ENCODE results near the gene UST.
"Not testable (repeated sequence)": the region's sequence is repeated elsewhere in the genome, so short reads cannot be mapped to it uniquely, and the experiment has no call there.

The UST gene

GRCh38 chr6:148736774-148737412 is 9.9 kb upstream of the UST start:
- DNase-seq (ENCODE audit: low spot score) (peak; percentile 14), FAIRE-seq (no peak)

GRCh38 chr6:148737806-148738205 is 9.0 kb upstream of the UST start:
- FAIRE-seq (no peak), DNase-seq (ENCODE audit: low spot score) (no peak)

GRCh38 chr6:148738946-148739821 is 7.6 kb upstream of the UST start:
- no peak for DNase-seq (ENCODE audit: low spot score)
- no peak for FAIRE-seq

GRCh38 chr6:148739822-148740128 is 7.1 kb upstream of the UST start:
- FAIRE-seq = no peak

GRCh38 chr6:148743476-148743875 is 3.4 kb upstream of the UST start:
- FAIRE-seq (no peak), DNase-seq (ENCODE audit: low spot score) (no peak)

More at GRCh38 chr6:148739822-148740128, 7.1 kb upstream of the UST start:
- DNase-seq (ENCODE audit: low spot score) = no peak

- DNase-seq (ENCODE audit: low spot score) = no peak
- no peak for FAIRE-seq
Observed at GRCh38 chr6:148745926-148746325, 904 bp upstream of the UST start.

GRCh38 chr6:148747145-148747470 is 278 bp downstream of the UST start:
- peak; percentile 36 for DNase-seq (ENCODE audit: low spot score)
- FAIRE-seq = no peak

GRCh38 chr6:148747471-148748165 is 788 bp downstream of the UST start:
- FAIRE-seq = peak; percentile 17
- DNase-seq (ENCODE audit: low spot score) = peak; percentile 35

GRCh38 chr6:148749674-148750073 is 2.8 kb downstream of the UST start:
- FAIRE-seq (no peak), DNase-seq (ENCODE audit: low spot score) (no peak)

- no peak for FAIRE-seq
- DNase-seq (ENCODE audit: low spot score) = no peak
Observed at GRCh38 chr6:148750838-148751792, 4.3 kb downstream of the UST start.

- no peak for DNase-seq (ENCODE audit: low spot score)
- no peak for FAIRE-seq
Observed at GRCh38 chr6:148751793-148752170, 5.0 kb downstream of the UST start.

GRCh38 chr6:148755379-148755778 is 8.5 kb downstream of the UST start:
- DNase-seq (ENCODE audit: low spot score); FAIRE-seq: not testable (repeated sequence)

GRCh38 chr6:148757944-148758480 is 11.2 kb downstream of the UST start:
- DNase-seq (ENCODE audit: low spot score) = no peak
- FAIRE-seq = no peak

- DNase-seq (ENCODE audit: low spot score) = no peak
- FAIRE-seq = no peak
Observed at GRCh38 chr6:148758492-148758891, 11.7 kb downstream of the UST start.

- no peak for FAIRE-seq
Observed at GRCh38 chr6:148760258-148760534, 13.4 kb downstream of the UST start.

GRCh38 chr6:148760568-148761526 is 14.0 kb downstream of the UST start:
- FAIRE-seq = peak; percentile 23
- peak; percentile 13 for DNase-seq (ENCODE audit: low spot score)

More at GRCh38 chr6:148760258-148760534, 13.4 kb downstream of the UST start:
- DNase-seq (ENCODE audit: low spot score) = no peak

GRCh38 chr6:148761527-148762011 is 14.7 kb downstream of the UST start:
- DNase-seq (ENCODE audit: low spot score) = no peak
- no peak for FAIRE-seq

GRCh38 chr6:148762231-148762630 is 15.4 kb downstream of the UST start:
- FAIRE-seq = no peak
- DNase-seq (ENCODE audit: low spot score) = no peak

GRCh38 chr6:148764259-148765020 is 17.6 kb downstream of the UST start:
- DNase-seq (ENCODE audit: low spot score); FAIRE-seq: not testable (repeated sequence)

Measured in urothelium cell line (cell line).